Right renal cortex interstitium (tissue), 3 donors: ENCODE data around the gene MTAP. TPM values are rescaled to one million over a fixed set of nuclear protein-coding genes. Genes with fewer than 3 reads are reported as not detected.

ENCODE experiments used
- DNase-seq, 3 donors: peaks; one replicate each; pipeline ENCODE4 v3.0.0-alpha.2; 2013; ENCODE audit warnings: low read depth in 3 of 3, low spot score in 2 of 3
- polyA plus RNA-seq, 3 donors: library from polyadenylated mRNA; unstranded; fragments of 120-200 nt; gene quantifications; one replicate each; pipeline ENCODE4 v1.2.1, GENCODE V29; 2013; ENCODE audit not compliant: insufficient read length in 3 of 3

MTAP gene
- polyA plus RNA-seq, 3 donors: 38.6 to 44.2 (median 42.7) TPM

- DNase-seq: no peak
These were observed 1.9 kb downstream of the MTAP start for GRCh38 chr9:21804331-21804730.

- DNase-seq: no peak
These were observed 2.4 kb downstream of the MTAP start for GRCh38 chr9:21804791-21805190.

GRCh38 chr9:21806644-21807043, 4.2 kb downstream of the MTAP start:
- DNase-seq: no peak

- no peak for DNase-seq
These were observed 8.0 kb downstream of the MTAP start for GRCh38 chr9:21810388-21810787.

- DNase-seq: no peak
These were observed 8.4 kb downstream of the MTAP start for GRCh38 chr9:21810881-21811280.

GRCh38 chr9:21811914-21812313, 9.5 kb downstream of the MTAP start:
- no peak for DNase-seq

- no peak for DNase-seq
These were observed 10.0 kb downstream of the MTAP start for GRCh38 chr9:21812415-21812814.

- DNase-seq: no peak
These were observed 10.6 kb downstream of the MTAP start for GRCh38 chr9:21812946-21813568.

- DNase-seq: peak in 2 of 3 donors; percentile 41 to 58
These were observed 11.4 kb downstream of the MTAP start for GRCh38 chr9:21813575-21814473.

GRCh38 chr9:21815643-21816042, 13.2 kb downstream of the MTAP start:
- DNase-seq: no peak

GRCh38 chr9:21817176-21817575, 14.7 kb downstream of the MTAP start:
- DNase-seq: no peak

GRCh38 chr9:21825637-21826036, 23.2 kb downstream of the MTAP start:
- no peak for DNase-seq

GRCh38 chr9:21828853-21829410, 26.5 kb downstream of the MTAP start:
- no peak for DNase-seq

GRCh38 chr9:21830589-21830988, 28.2 kb downstream of the MTAP start:
- DNase-seq: no peak

GRCh38 chr9:21831841-21832509, 29.5 kb downstream of the MTAP start:
- DNase-seq: no peak

- DNase-seq: no peak
These were observed 30.8 kb downstream of the MTAP start for GRCh38 chr9:21833090-21833801.

GRCh38 chr9:21835121-21835520, 32.7 kb downstream of the MTAP start:
- no peak for DNase-seq

GRCh38 chr9:21836437-21837161, 34.2 kb downstream of the MTAP start:
- no peak for DNase-seq

- DNase-seq: no peak
These were observed 35.1 kb downstream of the MTAP start for GRCh38 chr9:21837501-21837900.

GRCh38 chr9:21840647-21841046, 38.2 kb downstream of the MTAP start:
- DNase-seq: no peak
